ENCODE measurements around the gene GJA8.
"Not testable (repeated sequence)": the region's sequence is repeated elsewhere in the genome, so short reads cannot be mapped to it uniquely, and the experiment has no call there.

The GJA8 gene

DNA sequence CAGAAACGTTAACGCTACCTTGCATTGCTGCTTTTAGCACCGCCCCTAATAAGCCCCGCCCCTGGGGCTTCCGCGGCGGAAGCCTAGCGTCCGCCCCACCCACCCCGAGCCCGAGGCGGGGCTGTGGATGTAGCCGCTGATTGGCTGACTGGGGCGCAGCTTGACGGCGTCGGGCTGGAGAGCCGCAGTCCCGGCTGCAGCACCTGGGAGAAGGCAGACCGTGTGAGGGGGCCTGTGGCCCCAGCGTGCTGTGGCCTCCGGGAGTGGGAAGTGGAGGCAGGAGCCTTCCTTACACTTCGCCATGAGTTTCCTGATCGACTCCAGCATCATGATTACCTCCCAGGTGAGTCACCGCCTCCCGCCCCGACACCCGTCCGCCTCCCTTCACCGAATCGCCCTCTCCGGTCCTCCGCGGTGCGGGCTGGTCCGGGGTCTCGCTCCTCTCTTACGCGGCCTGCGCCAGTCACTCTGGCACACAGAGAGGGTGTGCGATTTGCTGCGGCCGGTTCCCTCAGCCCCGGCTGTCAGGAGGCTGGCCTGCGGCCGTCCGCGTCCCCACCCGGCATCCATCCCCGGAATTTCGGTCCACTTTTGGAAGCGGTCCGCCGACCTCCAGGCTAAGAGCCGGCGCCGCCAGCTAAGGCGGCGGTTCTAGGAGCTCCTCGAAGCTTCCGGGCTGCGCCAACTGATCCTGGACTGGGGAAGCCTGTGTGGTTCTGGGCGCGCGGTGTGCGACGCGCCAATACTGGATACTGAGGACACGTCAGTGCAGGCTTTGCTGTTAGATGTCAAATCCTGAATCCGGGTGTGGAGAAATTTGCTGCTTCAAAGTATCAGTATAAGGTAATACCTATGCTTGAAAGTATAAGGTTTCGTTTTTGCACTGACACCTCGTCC is 25.9 kb downstream of the GJA8 start, which contains the start of gene GPR89B:
GPR89B (plus strand) TSS at position 185 of the 897 bp plus-strand sequence; CDS start at position 302, 117 bp downstream.
- peak within 1 kb of the TSS; percentile 67 for H3K4me3 ChIP-seq (ENCODE audit: severe bottlenecking)
- not testable (repeated sequence) for H3K9me3 ChIP-seq (ENCODE audit: severe bottlenecking); H3K36me3 ChIP-seq (ENCODE audit: low read depth); H3K4me1 ChIP-seq (ENCODE audit: insufficient read depth, poor library complexity, severe bottlenecking); H3K27me3 ChIP-seq (ENCODE audit: insufficient read depth, poor library complexity, severe bottlenecking); H3K27ac ChIP-seq (ENCODE audit: poor library complexity, severe bottlenecking)
- DNase-seq (ENCODE audit: low spot score) (peak; percentile 88), ATAC-seq (ENCODE audit: low read depth) (peak; percentile 98)

DNA sequence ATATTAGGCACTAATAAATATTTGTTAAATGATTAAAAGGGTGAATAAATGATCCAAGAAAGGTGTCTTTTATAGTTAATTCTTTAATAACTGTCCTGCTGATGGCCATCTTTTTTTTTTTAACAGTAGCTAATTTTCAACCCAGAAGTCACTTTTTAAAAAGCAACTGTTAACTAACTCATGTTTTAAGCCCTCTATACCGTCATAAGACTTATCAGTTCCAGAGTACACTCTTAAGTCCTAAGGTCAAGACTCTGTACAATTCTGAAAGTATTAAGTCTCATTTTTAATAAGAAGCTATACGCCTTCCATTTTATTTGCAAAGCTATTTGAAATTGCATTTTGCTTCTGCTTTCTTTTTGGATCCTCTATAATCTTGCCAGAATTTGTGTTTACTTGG is 28.5 kb downstream of the GJA8 start:
- DNase-seq (ENCODE audit: low spot score); H3K27me3 ChIP-seq (ENCODE audit: insufficient read depth, poor library complexity, severe bottlenecking); H3K36me3 ChIP-seq (ENCODE audit: low read depth); H3K4me3 ChIP-seq (ENCODE audit: severe bottlenecking); ATAC-seq (ENCODE audit: low read depth); H3K27ac ChIP-seq (ENCODE audit: poor library complexity, severe bottlenecking); H3K4me1 ChIP-seq (ENCODE audit: insufficient read depth, poor library complexity, severe bottlenecking); H3K9me3 ChIP-seq (ENCODE audit: severe bottlenecking): not testable (repeated sequence)

DNA sequence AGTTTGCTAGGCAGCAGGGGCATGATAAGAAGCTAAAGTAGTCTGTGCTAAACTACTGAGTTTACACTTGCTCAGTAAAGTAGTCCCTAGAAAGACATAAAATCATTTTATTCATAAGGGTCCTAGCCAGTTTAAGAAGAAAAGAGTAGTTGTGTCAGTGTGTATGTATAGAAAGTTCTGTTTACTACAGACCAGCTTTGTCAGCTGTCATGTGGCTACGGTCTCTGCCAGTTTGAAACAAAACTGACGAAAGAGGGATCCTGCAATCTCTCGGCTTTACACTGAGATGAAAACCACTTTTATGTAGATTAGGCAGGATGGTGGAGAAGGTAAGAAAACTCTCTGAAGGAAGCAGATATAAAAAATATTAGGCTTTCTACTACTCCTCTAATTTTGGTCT is 32.7 kb downstream of the GJA8 start:
- ATAC-seq (ENCODE audit: low read depth); H3K9me3 ChIP-seq (ENCODE audit: severe bottlenecking); H3K27me3 ChIP-seq (ENCODE audit: insufficient read depth, poor library complexity, severe bottlenecking); H3K4me1 ChIP-seq (ENCODE audit: insufficient read depth, poor library complexity, severe bottlenecking); DNase-seq (ENCODE audit: low spot score); H3K4me3 ChIP-seq (ENCODE audit: severe bottlenecking); H3K27ac ChIP-seq (ENCODE audit: poor library complexity, severe bottlenecking); H3K36me3 ChIP-seq (ENCODE audit: low read depth): not testable (repeated sequence)

DNA sequence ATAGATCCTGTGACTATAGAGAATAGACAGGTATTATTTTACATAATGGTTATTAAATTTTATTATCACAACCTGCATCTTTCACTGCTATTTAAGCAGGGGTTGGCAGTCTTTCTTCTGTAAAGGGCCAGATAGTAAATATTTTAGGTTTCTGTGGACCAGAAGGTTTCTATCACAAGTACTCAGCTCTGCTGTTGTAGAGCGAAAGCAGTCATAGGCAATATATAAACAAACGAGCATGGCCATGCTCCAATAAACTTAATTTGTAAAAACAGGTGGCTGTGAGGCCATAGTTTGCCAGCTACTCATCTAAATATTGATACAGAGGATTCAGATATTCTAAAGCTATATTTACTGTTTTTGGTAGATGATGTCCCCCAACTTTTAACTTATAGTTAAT is 37.9 kb downstream of the GJA8 start:
- H3K4me3 ChIP-seq (ENCODE audit: severe bottlenecking); H3K27me3 ChIP-seq (ENCODE audit: insufficient read depth, poor library complexity, severe bottlenecking); H3K27ac ChIP-seq (ENCODE audit: poor library complexity, severe bottlenecking); H3K36me3 ChIP-seq (ENCODE audit: low read depth); H3K9me3 ChIP-seq (ENCODE audit: severe bottlenecking); H3K4me1 ChIP-seq (ENCODE audit: insufficient read depth, poor library complexity, severe bottlenecking); ATAC-seq (ENCODE audit: low read depth); DNase-seq (ENCODE audit: low spot score): not testable (repeated sequence)

DNA sequence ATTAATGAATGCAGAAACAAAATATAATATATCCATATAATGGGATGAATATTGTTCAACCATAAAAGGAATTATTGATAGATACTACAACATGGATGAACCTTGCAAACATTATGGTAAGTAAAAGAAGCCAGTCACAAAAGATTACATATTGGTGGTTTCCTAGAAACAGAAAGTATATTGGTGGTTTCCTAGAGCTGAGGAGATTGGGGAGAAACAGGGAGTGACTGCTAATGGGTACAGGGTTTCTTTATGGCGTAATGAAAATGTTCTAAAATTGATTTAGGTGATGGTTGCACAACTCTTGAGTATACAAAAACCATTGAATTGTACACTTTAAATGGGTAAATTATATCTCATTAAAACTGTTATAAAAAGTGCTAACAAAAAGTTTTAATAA is 40.0 kb downstream of the GJA8 start:
- not testable (repeated sequence) for H3K4me1 ChIP-seq (ENCODE audit: insufficient read depth, poor library complexity, severe bottlenecking); H3K4me3 ChIP-seq (ENCODE audit: severe bottlenecking); H3K36me3 ChIP-seq (ENCODE audit: low read depth); H3K27ac ChIP-seq (ENCODE audit: poor library complexity, severe bottlenecking); DNase-seq (ENCODE audit: low spot score); H3K9me3 ChIP-seq (ENCODE audit: severe bottlenecking); H3K27me3 ChIP-seq (ENCODE audit: insufficient read depth, poor library complexity, severe bottlenecking); ATAC-seq (ENCODE audit: low read depth)

DNA sequence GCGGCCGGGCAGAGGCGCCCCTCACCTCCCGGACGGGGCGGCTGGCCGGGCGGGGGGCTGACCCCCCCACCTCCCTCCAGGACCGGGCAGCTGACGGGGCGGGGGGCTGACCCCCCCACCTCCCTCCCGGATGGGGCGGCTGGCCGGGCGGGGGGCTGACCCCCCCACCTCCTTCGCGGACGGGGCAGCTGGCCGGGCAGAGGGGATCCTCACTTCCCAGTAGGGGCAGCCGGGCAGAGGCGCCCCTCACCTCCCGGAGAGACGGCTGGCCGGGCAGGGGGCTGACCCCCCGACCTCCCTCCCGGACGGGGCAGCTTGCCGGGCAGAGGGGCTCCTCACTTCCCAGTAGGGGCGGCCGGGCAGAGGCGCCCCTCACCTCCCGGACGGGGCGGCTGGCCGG is 46.9 kb downstream of the GJA8 start:
- not testable (repeated sequence) for H3K27me3 ChIP-seq (ENCODE audit: insufficient read depth, poor library complexity, severe bottlenecking); H3K36me3 ChIP-seq (ENCODE audit: low read depth); H3K27ac ChIP-seq (ENCODE audit: poor library complexity, severe bottlenecking)

More for the DNA sequence above, 46.9 kb downstream of the GJA8 start:
- H3K4me1 ChIP-seq (ENCODE audit: insufficient read depth, poor library complexity, severe bottlenecking); DNase-seq (ENCODE audit: low spot score); H3K9me3 ChIP-seq (ENCODE audit: severe bottlenecking); ATAC-seq (ENCODE audit: low read depth); H3K4me3 ChIP-seq (ENCODE audit: severe bottlenecking): not testable (repeated sequence)

Data from RWPE2 (cell line).